ENCODE data around the gene BET1.

The BET1 gene

GRCh38 chr7:94011714-94012353 lies 7.7 kb upstream of the BET1 start:
- no peak for DNase-seq

- DNase-seq, result no peak
Measured at GRCh38 chr7:94008537-94008936, 4.4 kb upstream of the BET1 start.

DNA sequence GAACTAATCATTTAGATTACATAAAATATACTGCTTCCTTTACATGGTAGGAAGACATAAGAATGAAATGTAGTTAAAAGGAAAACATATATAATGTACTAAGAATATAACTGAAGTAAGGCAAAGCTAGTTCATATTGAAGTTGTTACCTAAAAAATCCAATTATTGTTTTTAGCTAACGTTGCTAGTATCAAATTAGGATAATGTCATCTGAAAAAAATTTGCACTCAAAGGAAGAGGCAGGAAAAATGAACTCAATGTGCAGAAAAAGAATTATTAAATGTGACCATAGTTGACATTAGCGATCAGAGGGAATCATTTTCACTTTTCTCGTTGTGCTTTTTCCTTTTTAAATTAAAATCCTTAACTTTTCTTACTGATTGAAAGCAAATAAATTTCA lies 1.6 kb upstream of the BET1 start:
- DNase-seq, result no peak

GRCh38 chr7:94003446-94004023 lies 620 bp downstream of the BET1 start:
- no peak for DNase-seq

- DNase-seq, result no peak
Measured at GRCh38 chr7:94001396-94001795, 2.8 kb downstream of the BET1 start.

DNA sequence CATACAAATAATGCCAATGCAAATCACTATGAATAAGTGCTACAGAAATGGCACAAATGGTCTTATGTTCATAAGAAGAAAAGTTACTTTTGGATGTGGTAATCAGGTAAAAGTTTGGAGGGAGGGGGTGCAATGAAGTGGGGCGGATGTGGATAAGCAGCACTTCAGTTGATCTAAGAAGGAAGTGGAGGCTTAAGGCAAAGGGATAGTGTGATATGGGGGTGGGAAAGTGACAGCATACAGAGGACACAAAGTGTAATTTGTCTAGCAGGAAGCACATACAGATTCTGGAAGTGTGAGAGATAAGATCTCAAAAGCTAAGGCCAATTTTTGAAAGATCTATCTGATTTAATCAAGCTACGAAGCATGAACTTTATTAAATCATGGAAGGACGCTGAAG lies 6.3 kb downstream of the BET1 start:
- no peak for DNase-seq

- DNase-seq, result no peak
Measured at GRCh38 chr7:93992421-93993110, 11.6 kb downstream of the BET1 start.

DNA sequence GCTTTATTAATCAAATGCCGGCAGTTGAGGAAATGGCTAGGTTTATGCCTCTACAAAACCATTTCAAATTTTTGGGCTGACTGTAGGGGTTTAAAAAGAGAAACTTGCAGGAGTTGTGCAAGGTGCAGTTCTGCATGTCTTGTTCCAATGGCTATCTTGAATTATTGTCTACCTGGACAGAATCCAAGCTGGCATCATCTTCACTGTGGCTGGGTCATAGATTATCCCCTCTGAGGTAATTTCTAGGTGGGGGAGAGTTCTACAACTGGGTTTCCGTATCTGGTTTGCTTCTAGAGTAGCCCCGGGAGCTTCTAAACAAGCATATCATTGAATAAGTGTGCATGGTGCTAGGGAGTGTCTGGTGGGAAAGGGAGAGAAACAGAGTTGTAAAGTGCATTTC lies 16.9 kb downstream of the BET1 start:
- no peak for DNase-seq

DNA sequence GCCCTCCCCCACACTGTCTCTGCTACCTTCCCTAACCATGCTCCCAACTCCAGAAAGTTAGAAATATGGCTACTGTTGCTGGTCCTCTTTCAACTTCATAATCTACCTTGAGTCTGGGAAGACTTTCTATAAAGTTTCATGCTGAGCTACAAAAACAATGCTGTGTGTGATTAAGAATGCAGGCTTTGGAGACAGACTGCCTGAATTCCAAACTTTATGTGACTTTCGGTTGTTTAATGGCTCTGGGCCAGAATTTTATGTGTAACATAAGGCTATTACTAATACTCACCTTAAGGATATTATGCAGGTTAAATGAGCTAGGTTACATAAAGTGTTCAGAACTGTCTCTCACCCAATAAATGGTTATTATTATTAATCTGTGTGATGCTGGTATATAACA lies 19.1 kb downstream of the BET1 start:
- DNase-seq, result no peak

GRCh38 chr7:93984024-93984423 lies 20.1 kb downstream of the BET1 start:
- DNase-seq, result no peak

- no peak for DNase-seq
Measured at GRCh38 chr7:93981480-93981874, 22.7 kb downstream of the BET1 start.

- DNase-seq, result no peak
Measured at GRCh38 chr7:93980744-93981479, 23.2 kb downstream of the BET1 start.

GRCh38 chr7:93977211-93977950 lies 26.8 kb downstream of the BET1 start:
- no peak for DNase-seq

- no peak for DNase-seq
Measured at GRCh38 chr7:93973134-93973533, 31.0 kb downstream of the BET1 start.

DNA sequence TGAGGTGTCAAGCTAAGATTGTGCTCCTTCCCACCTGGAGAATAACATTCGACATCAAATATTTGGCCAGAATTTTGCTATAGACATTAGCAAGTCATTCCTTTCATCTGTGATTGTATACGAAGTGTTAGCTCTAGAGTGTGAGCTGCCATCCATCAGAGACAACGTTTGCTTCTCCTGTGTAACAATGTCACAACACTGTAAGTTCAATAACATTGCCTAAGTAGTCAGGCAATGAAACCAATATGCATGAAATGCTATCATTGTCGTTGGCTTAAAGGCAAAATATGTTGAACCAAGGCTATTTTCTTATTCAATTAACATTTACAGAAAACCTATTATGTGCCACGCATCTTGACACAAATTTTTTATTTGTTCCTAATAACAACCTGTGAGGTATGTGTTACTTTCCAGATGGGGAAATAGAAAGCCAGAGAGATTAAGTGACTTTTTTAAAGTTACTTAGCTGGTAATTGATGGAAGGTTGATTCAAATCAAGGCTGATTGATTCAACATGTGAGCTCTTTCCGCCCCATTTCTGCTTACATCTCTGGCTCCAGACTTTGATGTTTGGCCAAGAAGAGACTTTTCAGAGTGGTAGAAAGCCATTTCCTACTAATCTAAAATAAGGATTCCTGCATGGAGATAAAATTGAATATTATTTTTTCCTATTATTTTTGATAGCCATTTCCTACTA lies 32.0 kb downstream of the BET1 start:
- DNase-seq, result no peak

DNA sequence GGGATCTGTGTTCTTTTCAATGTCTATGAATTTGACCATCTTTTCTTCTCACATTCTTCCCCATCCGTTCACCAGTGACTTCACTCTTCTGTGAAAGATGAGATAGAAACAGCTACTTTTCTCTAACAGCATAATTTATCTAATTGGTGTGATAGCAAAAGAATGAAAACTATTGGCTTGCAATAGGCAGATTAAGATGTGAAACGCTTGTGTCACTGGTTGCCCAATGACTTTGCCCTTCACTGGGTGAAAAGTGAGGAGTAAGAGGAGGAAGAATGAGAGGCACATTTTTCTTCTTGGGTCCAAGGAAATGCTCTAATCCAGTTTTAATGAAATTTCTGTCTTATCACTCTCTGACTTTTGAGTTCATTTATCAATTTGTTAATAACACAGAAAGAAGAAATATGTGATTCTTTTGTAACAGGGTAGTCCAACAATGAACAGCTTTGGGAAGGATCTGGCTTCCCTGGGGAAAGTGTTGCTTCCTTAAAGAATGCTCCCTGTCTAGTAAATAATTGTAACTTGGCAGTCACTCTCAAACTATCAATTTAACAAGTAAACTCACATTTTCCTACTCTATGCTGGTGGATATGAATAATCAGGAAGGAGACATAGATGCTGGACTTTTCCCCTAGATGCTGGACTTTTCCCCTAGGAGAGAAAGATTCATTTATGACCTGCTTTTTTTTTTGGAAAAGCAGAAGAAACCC lies 35.1 kb downstream of the BET1 start:
- no peak for DNase-seq

DNA sequence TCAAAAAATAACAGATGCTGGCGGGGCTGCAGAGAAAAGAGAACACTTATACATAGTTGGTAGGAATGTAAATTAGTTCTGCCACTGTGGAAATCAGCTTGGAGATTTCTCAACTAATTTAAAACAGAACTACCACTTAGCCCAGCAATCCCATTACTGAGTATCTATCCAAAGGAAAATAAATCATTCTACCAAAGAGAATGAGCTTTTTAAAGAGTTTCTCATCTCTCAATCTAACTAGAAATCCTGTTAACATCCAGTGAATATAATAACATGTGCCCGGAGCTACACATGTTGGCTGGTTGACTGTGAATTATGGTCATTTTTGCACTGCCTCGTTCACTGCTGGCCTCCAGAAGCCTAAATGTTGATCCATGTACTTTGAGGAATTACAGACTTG lies 39.3 kb downstream of the BET1 start:
- no peak for DNase-seq

DNA sequence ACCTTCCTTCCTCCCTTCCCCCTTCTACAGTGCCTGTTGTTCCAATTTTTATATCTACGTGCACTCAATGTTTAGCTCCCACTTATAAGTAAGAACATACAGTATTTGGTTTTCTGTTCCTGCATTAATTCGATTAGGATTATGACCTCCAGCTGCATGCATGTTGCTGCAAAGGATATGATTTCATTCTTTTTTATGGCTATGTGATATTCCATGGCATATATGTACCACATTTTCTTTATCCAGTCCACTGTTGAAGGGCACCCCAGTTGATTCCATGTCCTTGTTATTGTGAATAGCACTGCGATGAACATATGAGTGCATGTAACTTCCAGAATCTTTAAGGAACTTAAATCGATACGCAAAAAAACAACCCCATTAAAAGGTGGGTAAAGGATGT lies 39.9 kb downstream of the BET1 start:
- no peak for DNase-seq

DNA sequence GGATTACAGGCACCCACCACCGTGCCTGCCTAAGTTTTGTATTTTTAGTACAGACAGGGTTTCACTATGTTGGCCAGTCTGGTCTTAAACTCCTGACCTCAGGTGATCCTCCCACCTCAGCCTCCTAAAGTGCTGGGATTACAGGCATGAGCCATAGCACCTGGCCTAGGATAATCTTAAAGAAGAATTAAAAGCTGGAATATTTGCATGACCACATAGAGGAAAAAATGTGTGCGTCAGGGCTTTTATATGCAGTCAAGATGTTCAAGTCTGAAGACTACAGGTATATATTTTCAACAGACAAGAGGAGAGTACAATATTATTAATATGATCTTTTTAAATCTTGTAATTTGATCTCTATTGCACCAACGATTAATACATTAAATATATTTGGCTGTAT lies 43.2 kb downstream of the BET1 start:
- no peak for DNase-seq

DNA sequence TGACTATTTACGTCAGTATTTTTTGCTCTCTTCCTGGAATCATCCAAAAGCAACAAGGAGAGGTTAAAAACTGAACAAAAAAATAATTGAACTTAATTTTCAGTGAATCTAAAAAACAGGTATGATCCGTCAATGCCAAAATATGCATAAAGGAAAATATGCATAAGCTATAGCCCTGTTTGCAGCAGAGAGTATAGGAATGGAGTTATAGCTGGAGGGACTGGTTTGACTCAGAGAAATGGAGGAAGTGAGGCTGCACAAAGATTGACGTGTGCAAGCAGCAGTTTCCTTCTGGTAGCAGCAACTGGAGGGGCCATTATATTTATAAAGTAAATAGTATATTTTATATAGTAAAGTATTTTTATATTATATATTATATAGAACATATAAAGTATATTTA lies 45.5 kb downstream of the BET1 start:
- DNase-seq, result no peak

DNA sequence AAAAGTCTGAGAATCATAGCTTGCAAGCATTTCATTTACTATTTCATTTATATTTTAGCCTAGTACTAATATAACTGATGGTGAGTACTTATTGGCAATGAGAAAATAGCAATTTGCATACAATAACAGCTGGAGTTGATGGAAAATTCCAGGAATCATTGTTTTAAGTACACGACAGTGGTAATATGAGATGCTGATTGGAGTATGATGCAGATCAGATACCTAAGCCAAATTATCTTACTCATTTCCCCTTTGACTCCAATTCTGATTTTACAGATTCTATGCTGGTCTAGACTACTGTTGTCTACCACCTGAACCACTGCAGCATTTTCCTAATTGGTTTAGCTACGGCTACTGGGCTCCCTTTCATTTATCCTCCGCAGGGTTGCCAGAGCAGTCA lies 45.9 kb downstream of the BET1 start:
- no peak for DNase-seq

- DNase-seq, result no peak
Measured at GRCh38 chr7:93957767-93958166, 46.4 kb downstream of the BET1 start.
